ENCODE data around the gene MYL3.

MYL3 gene

GRCh38 chr3:46865546-46865945 is 2.3 kb upstream of the MYL3 start:
- in situ Hi-C loops (cut with HindIII; ENCODE audit: low sequenced_read_pairs): no loop called here

- in situ Hi-C loops (cut with HindIII; ENCODE audit: low sequenced_read_pairs): no loop called here
Measured at GRCh38 chr3:46865031-46865507, 1.8 kb upstream of the MYL3 start.

- in situ Hi-C loops (cut with HindIII; ENCODE audit: low sequenced_read_pairs): no loop called here
Measured at GRCh38 chr3:46864061-46864881, 1.0 kb upstream of the MYL3 start.

GRCh38 chr3:46862369-46863025 is 747 bp downstream of the MYL3 start:
- in situ Hi-C loops (cut with HindIII; ENCODE audit: low sequenced_read_pairs): no loop called here

GRCh38 chr3:46861605-46862368 is 1.5 kb downstream of the MYL3 start:
- in situ Hi-C loops (cut with HindIII; ENCODE audit: low sequenced_read_pairs): no loop called here

GRCh38 chr3:46860810-46861604 is 2.2 kb downstream of the MYL3 start:
- in situ Hi-C loops (cut with HindIII; ENCODE audit: low sequenced_read_pairs): no loop called here

GRCh38 chr3:46860017-46860809 is 3.0 kb downstream of the MYL3 start:
- in situ Hi-C loops (cut with HindIII; ENCODE audit: low sequenced_read_pairs): no loop called here

GRCh38 chr3:46859001-46859710 is 4.1 kb downstream of the MYL3 start:
- in situ Hi-C loops (cut with HindIII; ENCODE audit: low sequenced_read_pairs): no loop called here

- in situ Hi-C loops (cut with HindIII; ENCODE audit: low sequenced_read_pairs): no loop called here
Measured at GRCh38 chr3:46858456-46858855, 4.8 kb downstream of the MYL3 start.

- in situ Hi-C loops (cut with HindIII; ENCODE audit: low sequenced_read_pairs): no loop called here
Measured at GRCh38 chr3:46857485-46858341, 5.5 kb downstream of the MYL3 start.

- in situ Hi-C loops (cut with HindIII; ENCODE audit: low sequenced_read_pairs): no loop called here
Measured at GRCh38 chr3:46856576-46857471, 6.4 kb downstream of the MYL3 start.

GRCh38 chr3:46854555-46854991 is 8.7 kb downstream of the MYL3 start:
- in situ Hi-C loops (cut with HindIII; ENCODE audit: low sequenced_read_pairs): no loop called here

GRCh38 chr3:46853441-46854415 is 9.5 kb downstream of the MYL3 start:
- in situ Hi-C loops (cut with HindIII; ENCODE audit: low sequenced_read_pairs): no loop called here

GRCh38 chr3:46852839-46853355 is 10.3 kb downstream of the MYL3 start:
- in situ Hi-C loops (cut with HindIII; ENCODE audit: low sequenced_read_pairs): no loop called here

GRCh38 chr3:46852334-46852720 is 10.9 kb downstream of the MYL3 start:
- in situ Hi-C loops (cut with HindIII; ENCODE audit: low sequenced_read_pairs): no loop called here
